Heart left ventricle (tissue), 13 donors: ENCODE results near the gene PRKAG2.

Experiments used
- CTCF ChIP-seq, 12 donors: fragments of 200-600 bp; sonication (generic) in 4 of 12; IDR thresholded peaks; one replicate each; pipeline versions ENCODE4 v1.5.0 to v1.8.0; 2018 to 2022; ENCODE audit warnings: antibody characterized with exemption in 12 of 12, mild to moderate bottlenecking in 5 of 12
- POLR2A ChIP-seq, 2 donors: fragments of 450-650 bp; IDR thresholded peaks; one replicate each; pipeline ENCODE4 v1.6.1; 2017; ENCODE audit warnings: antibody characterized with exemption in 2 of 2, mild to moderate bottlenecking in 2 of 2, moderate library complexity in 2 of 2
- donor health status: ischemic (EF 13 %, LVEDD 7.1; RV severe dilation, severe dysfunction).
- donor health status: DM: no; HTN: yes; CAD: no.
- donor health status: DM: no; HTN: no; CAD: no.
- donor health status: ischemic (EF 25% LVEDD 6.9; RV normal size, moderate dysfunction).
- donor health status: ischemic (EF 25% LVEDD 5.7; RV mildly dilated, moderate dysfunction).
- donor health status: ischemic (EF 35%, LVEDD 5.7; RV mildly dilated, moderate dysfunction).
- donor health status: nonischemic (EF 11% LVEDD 7.7; RV severe dilation, severe dysfunction).
- donor health status: DM: yes; HTN: yes; CAD: no.
- donor health status: PGD.
- donor health status: ischemic (EF 29% LVEDD 5.4; RV normal size, mild dysfunction).
- donor health status: nonischemic (EF 23%, LVEDD 6.1; RV moderate dilation, normal function).

DNA sequence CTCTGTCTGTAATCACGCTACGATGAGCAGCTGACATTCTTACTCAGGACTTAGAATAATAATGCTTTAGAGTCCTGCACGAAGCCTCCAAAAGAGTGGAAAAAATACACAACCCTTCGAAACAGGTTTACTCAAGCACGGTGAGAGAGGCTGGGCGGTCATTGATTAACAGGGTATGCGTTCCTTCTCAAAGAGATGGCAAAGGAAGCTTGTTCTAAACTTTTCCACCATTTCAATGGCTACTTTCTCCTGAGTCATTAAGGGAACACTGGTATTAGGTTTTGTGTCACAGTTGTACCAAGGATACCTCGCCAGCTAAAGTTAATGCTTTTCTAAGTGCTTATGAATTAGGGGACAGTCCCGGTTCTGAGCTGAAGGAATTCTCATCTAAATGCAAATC lies 215.3 kb downstream of the PRKAG2 start:
- no peak for TF ChIP-seq CTCF (IDR thresholded peaks at IDR 0.05)
- TF ChIP-seq POLR2A (IDR thresholded peaks at IDR 0.05): no peak
